ENCODE results near the gene GRK1.

DNA sequence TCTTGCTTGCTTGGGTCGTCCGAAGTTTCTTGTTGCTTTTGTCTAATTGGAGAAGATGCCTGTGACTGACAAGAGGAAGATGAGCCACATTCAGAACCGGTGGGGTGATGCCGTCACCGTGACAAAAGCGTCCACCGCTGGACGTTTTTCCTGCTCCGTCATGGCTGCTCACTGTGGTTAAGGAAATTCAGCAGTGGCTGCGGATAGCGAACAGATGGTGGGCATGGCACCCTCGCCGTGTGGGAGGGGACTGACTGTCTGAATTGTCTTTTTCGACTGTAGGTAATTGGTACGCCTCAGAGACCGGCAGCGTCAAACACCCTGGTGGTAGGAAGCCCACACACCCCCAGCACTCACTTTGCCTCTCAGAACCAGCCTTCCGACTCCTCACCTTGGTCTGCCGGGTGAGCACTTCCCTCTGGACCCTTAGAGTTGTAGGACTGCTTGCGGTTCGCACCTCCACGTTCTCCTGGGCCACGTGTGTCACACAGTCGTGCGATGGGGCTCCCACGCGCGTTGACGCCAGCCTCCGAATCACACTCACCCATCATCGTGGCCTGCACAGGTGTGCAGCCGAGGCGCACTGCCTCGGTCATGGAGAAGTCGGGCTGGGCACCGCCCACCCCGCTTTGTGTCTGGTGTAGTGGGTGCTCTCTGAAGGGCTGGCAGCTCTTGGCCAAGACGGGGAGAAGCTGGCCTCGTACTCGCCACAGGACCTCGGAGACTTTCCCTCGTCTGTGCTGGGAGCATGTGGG, 35.5 kb upstream of the GRK1 start:
- TF ChIP-seq, protein P1, sequence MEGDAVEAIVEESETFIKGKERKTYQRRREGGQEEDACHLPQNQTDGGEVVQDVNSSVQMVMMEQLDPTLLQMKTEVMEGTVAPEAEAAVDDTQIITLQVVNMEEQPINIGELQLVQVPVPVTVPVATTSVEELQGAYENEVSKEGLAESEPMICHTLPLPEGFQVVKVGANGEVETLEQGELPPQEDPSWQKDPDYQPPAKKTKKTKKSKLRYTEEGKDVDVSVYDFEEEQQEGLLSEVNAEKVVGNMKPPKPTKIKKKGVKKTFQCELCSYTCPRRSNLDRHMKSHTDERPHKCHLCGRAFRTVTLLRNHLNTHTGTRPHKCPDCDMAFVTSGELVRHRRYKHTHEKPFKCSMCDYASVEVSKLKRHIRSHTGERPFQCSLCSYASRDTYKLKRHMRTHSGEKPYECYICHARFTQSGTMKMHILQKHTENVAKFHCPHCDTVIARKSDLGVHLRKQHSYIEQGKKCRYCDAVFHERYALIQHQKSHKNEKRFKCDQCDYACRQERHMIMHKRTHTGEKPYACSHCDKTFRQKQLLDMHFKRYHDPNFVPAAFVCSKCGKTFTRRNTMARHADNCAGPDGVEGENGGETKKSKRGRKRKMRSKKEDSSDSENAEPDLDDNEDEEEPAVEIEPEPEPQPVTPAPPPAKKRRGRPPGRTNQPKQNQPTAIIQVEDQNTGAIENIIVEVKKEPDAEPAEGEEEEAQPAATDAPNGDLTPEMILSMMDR (IDR thresholded peaks at IDR 0.05) = no peak
- no peak for TF ChIP-seq POLR2A (IDR thresholded peaks at IDR 0.05)

All from heart left ventricle (tissue), 13 donors.